ENCODE results near the gene CD300LG.

CD300LG gene

GRCh38 chr17:43912635-43913304, 65.8 kb downstream of the CD300LG start:
- Mint-ChIP-seq H3K36me3 (ENCODE audit: low read depth) (no peaks in the 10 kb centered on the region), H3K27ac (no peak overlapping the region), H3K4me1 (ENCODE audit: low read depth) (peaks cover 17% of the 10 kb centered on the region), H3K9me3 (peaks cover 4% of the 10 kb centered on the region), H3K4me3 (no peak overlapping the region), H3K27me3 (peaks cover 7% of the 10 kb centered on the region)
